HG03432 (cell line): Measurements from ENCODE around the gene CALR.
"Not testable (repeated sequence)": the region's sequence is repeated elsewhere in the genome, so short reads cannot be mapped to it uniquely, and the experiment has no call there.

ENCODE experiments used
- ATAC-seq: cut with Tn5 transposase; IDR thresholded peaks from one replicate; pipeline ENCODE4 v1.9.1; 2021; ENCODE audit warnings: mild to moderate bottlenecking, moderate library complexity; ENCODE audit not compliant: unreplicated experiment

CALR gene

DNA sequence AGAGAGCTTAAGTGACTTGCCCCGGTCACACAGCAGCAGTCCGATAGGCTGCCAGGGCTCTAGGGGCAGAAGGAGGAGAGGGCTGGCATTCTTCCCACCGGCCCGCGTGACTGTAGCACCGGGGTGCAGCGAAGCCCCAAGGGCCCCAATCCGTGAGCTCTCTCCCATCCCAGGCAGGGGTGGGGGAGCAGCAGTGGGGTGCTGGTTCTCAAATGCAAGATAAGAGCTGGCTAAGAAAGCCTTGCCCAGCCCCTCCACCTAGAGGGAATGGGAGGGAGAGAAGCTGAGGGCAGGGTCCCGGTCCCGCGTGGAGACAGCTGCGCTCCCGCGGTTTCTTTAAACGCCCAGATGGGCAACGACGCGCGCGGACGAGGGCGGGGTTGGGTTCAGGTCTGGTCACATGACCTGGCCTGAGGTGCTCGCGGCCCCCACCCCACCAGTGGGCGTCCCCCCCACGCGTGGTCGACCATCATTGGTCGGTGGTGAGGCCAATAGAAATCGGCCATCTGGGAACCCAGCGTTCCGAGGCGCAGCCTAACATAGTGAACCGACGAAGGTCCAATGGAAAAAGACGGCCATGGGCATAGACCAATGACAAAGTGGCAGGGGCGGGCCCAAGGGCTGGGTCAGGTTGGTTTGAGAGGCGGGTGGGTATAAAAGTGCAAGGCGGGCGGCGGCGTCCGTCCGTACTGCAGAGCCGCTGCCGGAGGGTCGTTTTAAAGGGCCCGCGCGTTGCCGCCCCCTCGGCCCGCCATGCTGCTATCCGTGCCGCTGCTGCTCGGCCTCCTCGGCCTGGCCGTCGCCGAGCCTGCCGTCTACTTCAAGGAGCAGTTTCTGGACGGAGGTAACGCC, at the start of gene CALR:
Gene CALR, plus strand, starts transcription at position 683 of the 852 bp plus-strand sequence. Its CDS starts 71 bp downstream, at position 754.
- peak; percentile 80 for ATAC-seq

DNA sequence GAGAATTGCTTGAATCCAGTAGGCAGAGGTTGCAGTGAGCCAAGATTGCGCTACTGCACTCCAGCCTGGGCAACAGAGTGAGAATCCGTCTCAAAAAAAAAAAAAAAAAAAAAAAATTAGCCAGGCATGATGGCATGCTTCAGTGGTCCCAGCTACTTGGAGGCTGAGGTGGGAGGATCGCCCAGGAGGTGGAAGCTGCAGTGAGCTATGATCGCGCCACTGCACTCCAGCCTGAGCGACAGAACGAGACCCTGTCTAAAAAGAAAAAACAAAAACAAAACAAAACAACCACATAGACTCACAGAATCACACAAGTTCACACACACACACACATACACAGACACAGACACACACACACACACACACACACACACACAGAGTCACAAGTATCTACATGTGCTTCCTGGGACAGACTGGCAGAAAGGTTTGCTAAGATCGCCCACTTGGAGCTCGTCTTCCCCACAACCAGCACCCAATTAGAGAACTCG, 48.1 kb upstream of the CALR start:
- not testable (repeated sequence) for ATAC-seq

DNA sequence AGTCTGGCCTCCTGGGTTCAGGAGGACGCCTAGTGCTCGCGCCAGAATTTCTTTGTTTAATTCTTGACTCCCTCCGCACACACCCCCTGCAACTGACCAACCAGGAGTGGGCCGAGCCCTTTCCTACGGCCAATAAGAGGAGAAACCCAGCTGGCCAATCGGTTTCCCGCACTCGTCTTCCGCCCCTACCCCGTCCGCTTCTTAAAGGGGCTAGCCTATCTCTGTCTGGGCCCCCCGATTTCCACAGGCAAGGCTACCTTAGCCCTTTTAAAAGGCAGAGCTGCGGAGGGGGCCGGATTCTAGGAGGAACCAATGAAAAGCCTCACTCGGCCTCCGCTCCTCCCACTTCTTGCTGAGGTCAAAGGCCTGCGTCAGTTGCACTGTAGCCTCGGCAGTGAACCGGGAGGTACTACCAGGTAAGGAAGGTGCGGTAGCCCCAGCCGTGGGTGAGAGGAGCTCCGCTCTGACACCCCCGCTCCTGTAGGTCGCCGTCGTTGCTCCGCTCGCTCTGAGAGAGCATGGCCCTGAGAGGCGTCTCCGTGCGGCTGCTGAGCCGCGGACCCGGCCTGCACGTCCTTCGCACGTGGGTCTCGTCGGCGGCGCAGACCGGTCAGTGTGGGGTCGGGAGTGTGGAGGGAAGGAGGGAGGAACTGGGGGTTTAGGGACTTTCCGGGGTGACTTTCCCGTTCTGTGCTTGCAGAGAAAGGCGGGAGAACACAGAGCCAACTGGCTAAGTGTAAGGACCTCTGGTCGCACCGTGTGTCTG, 47.4 kb upstream of the CALR start, which contains the start of gene GCDH:
Gene GCDH, plus strand, starts transcription at position 374 of the 766 bp plus-strand sequence. Its CDS starts 145 bp downstream, at position 519.
- ATAC-seq, result peak; percentile 81

GRCh38 chr19:12891553-12892021, 46.8 kb upstream of the CALR start:
- ATAC-seq, result no peak

DNA sequence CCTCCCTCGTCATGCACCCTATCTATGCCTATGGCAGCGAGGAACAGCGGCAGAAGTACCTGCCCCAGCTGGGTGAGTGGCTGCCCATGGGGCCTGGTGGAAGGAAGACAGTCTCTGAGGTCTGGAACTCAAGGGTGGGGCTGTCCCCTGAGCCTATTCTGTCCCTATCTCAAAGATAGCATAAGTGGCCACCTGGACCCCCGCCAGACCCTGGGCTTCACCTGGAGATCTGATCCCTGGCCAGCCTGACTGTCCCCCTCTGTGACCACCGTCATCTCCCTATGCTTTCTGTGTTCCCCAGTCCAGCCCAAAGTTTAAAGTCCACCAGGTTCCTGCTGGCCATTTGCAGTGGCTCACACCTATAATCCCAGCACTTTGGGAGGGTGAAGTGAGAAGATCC, 44.8 kb upstream of the CALR start:
- no peak for ATAC-seq

DNA sequence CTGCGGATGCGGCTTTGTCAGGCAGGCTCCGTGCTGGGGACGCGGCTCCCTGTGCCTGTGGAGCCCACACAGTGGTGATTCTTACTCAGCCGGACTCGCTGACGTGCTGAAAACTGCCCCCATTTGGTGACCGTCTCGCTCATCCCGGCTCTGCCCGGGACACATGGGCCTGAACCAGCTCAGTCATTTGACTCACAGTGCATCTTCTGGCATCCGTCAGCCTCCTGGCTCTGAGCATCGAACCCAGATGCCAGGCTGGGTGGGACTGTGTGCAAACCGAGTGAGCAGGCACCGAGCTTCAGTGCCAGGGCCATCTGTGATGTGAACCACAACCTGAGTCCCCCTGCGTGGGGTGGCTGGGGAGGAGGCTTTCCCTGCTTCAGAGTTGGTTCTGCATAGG, 41.9 kb upstream of the CALR start:
- ATAC-seq, result no peak

GRCh38 chr19:12899891-12900518, 38.4 kb upstream of the CALR start:
- peak; percentile 76 for ATAC-seq

DNA sequence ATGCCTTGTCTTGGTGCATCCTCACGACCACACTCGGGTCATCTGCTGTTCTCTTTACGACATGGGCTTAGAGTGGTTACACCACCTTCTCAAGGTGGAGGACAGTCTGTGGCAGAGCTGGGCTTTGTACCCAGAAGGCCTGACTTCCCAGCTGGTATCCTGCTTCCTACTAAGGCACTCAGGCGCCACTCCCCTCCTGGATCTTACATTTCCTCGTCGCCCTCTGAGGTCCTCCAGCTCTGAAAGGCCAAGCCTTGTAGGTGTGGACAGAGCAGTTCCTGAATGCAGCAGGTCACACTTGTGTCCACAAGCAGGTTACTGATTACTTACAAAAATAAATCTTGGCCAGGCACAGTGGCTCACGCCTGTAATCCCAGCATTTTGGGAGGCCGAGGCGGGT, 31.2 kb upstream of the CALR start:
- no peak for ATAC-seq

DNA sequence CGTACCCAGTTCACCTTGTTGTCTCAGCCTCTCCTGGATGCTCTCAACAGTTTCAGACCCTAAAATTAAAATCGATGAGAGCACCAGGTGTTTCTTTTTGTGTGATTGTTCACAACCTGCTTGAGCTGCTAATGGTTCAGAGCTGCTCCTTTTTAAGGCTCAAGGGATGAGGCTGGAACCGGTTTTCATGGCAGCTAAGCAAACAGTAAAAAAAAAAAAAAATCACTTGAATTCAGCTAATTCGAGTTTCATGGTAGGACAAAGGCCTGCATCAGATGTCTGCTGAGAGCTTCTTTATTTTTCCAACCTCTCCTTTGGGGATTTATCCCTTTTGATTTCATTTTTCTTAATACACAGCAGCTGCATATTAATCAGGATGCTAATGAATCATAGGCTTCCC, 25.8 kb upstream of the CALR start:
- ATAC-seq, result no peak

DNA sequence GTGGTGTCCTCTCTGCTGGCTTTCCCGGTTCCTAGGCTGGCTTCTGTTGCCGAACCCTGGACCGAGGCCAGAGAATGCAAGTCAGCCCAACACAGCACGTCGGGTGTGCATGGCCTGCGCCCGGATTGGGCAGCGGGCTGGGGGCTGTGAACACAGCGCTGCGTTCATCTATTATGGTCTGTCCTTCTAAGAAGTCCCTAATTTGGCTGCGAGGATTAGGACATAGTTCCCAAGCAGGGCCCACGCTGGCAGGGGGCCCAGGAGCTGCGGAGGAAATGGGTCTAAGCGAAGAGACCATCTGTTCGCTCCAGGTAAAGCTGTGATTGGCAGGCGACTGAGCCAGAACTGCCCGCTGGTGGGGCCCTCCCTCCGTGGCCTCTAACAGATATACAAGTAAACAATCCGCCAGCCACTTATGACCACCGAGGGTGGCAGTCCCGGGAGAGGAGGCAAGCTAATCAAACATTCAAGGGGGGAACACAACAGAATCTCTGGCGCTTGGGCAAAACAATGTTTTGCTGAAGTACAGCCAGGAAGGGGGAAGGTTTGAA, 25.3 kb upstream of the CALR start:
- ATAC-seq, result no peak

- ATAC-seq, result no peak
Observed at GRCh38 chr19:12913851-12914690, 24.3 kb upstream of the CALR start.

DNA sequence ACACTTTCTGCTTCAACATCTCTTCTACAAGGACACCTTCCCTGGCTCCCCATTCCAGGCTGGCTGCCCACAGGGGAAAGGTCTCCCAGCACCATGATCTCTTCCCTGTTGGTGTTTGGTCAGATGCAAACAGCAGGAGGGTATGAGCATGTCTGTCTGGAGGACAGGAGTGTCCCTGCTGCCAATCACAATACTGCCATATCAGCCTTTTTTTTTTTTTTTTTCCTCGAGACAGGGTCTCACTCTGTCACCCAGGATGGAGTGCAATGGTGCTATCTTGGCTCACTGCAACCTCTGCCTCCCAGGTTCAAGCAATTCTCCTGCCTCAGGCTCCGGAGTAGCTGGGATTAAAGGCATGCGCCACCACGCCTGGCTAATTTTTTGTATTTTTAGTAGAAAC, 22.5 kb upstream of the CALR start:
- ATAC-seq, result not testable (repeated sequence)

DNA sequence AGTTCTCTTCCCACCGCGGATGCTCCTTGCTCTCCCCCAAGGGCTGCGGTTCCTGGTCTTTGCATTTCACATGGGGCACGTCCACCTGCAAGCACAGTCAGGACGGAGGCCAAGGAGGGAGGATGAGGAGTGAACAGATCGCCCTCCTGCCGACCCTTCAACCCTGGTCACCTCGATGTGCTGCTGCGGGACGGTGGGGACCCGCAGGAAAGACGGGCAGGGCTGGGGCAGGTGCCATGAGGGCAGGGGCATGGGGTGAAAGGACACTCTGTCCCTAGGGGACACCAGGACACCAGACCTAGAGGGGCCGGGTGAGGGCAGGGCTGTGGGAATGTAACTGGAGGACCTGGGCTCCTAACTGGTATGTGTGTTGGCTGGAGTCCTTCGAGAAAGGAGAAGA, 20.2 kb upstream of the CALR start:
- no peak for ATAC-seq

GRCh38 chr19:12921047-12921446, 17.4 kb upstream of the CALR start:
- no peak for ATAC-seq

GRCh38 chr19:12922959-12923358, 15.4 kb upstream of the CALR start:
- ATAC-seq, result no peak

GRCh38 chr19:12924621-12925310, 13.6 kb upstream of the CALR start:
- no peak for ATAC-seq

DNA sequence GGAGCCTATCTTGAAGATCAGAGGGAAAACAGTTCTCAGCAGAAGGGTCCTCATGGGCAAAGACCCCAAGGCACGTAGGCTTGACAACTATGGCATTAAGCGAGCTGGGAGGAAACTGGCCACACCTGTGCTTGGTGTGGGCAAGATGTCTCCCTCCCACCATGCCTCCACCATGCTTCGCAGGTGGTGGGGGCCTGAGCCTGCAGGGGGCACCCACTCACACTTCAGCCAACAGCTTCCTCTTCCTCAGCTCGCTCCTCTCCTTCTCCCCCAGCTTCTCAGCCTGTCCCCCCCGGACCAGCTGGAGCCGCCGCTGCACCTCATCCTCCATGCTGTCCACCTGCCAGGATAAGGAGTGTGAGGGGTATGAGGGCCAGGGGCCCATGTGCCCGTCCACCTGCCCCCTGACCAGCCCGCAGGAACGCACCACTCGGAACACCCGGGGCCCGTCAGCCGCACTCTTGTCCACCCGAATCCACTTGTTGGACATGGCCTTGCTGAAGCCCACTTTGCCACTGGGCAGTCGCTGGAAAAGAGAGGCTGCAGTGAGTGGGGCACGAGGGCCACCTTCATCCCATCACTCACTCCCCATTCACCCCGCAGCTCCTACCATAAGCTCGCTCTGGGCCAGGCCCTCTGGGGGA, 8.3 kb upstream of the CALR start:
- ATAC-seq, result no peak

- ATAC-seq, result no peak
Observed at GRCh38 chr19:12932392-12933286, 5.8 kb upstream of the CALR start.
